ENCODE measurements around the gene RABGAP1L.

RABGAP1L gene

DNA sequence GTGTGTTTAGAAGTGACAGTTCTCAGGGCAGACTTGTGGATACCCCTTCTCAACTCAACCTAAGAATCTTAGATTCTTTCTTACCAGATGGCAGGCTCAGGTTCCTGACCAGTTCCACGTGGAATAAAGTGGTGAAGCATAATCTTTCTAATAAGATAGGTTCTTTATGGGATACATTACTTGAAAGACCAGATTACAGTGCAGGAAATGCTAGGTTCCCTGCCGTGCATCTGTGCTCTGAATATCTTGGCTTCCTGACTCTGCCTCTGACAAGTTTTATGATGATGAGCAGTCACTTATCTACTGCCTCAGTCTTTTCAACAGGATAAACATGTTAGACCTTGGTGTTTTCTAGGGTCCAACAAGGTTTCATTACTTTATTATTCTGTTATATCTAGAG, 632.5 kb downstream of the RABGAP1L start:
- WGBS, 2 donors (ENCODE audit: extremely low coverage in 2 of 2, insufficient read length in 2 of 2, insufficient replicate concordance in 1 of 2) = no CpG with 5 or more reads among the region's 2 CpGs
- Histone ChIP-seq H3K9me3 (replicated peaks in 1 of 2; ENCODE audit: control insufficient read depth in 2 of 2, insufficient read depth in 1 of 2, low read depth in 1 of 2, low read length in 2 of 2) (no peaks in the 10 kb centered on the region), H3K4ac (ENCODE audit: low read length) (no peak overlapping the region), H3K9ac (ENCODE audit: low read depth, low read length, poor library complexity) (no peak overlapping the region), H4K91ac (ENCODE audit: low read depth, low read length, poor library complexity) (no peak overlapping the region), H3K4me3 (ENCODE audit: low read length in 2 of 2) (no peak overlapping the region), H2BK12ac (ENCODE audit: low read length) (no peak overlapping the region), H3K36me3 (replicated peaks in 1 of 2; ENCODE audit: control insufficient read depth in 2 of 2, insufficient read depth in 2 of 2, low read length in 2 of 2) (no peaks in the 10 kb centered on the region), H3K4me2 (ENCODE audit: insufficient read depth, low read length, poor library complexity, severe bottlenecking) (no peak overlapping the region), H3K18ac (ENCODE audit: low read length) (no peak overlapping the region), H2BK15ac (ENCODE audit: low read length) (no peak overlapping the region), H2BK120ac (ENCODE audit: low read depth, low read length) (no peak overlapping the region), H2BK5ac (ENCODE audit: low read length) (no peak overlapping the region), H4K8ac (ENCODE audit: low read depth, low read length) (no peak overlapping the region), H3K79me1 (ENCODE audit: low read depth, low read length) (peaks cover 1% of the 10 kb centered on the region), H2AK5ac (ENCODE audit: low read depth, low read length) (no peak overlapping the region), H3K27ac (replicated peaks; ENCODE audit: low read length) (no peak overlapping the region), H2AFZ (ENCODE audit: low read length) (no peak overlapping the region), H3K14ac (ENCODE audit: low read length) (no peak overlapping the region), H3K4me1 (ENCODE audit: control insufficient read depth in 2 of 2, insufficient read depth in 1 of 2, low read depth in 1 of 2, low read length in 2 of 2) (no peaks in the 10 kb centered on the region), H3K27me3 (ENCODE audit: control insufficient read depth in 3 of 3, insufficient read depth in 3 of 3, low read depth in 1 of 3, low read length in 3 of 3) (no peaks in the 10 kb centered on the region), H3K23ac (ENCODE audit: low read depth, low read length, poor library complexity) (no peak overlapping the region)
- DNase-seq (ENCODE audit: low spot score) = no peak

GRCh38 chr1:174794861-174795260, 635.5 kb downstream of the RABGAP1L start:
- H3K4me2 ChIP-seq (ENCODE audit: insufficient read depth, low read length, poor library complexity, severe bottlenecking) = no peak overlapping the region

DNA sequence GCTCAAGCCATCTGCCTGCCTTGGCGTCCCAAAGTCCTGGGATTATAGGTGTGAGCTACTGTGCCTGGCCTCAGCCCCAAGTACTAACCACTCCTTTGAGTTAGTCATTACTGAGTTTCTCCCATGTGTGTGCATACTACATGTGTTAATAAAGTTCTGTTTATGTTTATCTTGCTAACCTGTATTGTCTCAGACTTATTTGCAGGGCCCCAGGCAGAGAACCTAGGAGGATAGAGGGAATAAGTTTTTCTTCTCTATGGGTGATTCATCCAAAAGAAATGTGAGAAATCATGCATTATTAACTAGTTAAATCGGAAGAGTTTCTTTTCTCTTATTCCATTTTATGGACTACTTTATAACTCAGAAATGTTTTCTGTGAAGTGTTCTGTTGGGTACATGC, 636.5 kb downstream of the RABGAP1L start:
- Histone ChIP-seq H4K8ac (ENCODE audit: low read depth, low read length) (no peak overlapping the region), H3K27me3 (ENCODE audit: control insufficient read depth in 3 of 3, insufficient read depth in 3 of 3, low read depth in 1 of 3, low read length in 3 of 3) (peaks cover 0 to 2% (median 0%) of the 10 kb centered on the region in 3 experiments), H2AFZ (ENCODE audit: low read length) (no peak overlapping the region), H3K9ac (ENCODE audit: low read depth, low read length, poor library complexity) (no peak overlapping the region), H3K9me3 (replicated peaks in 1 of 2; ENCODE audit: control insufficient read depth in 2 of 2, insufficient read depth in 1 of 2, low read depth in 1 of 2, low read length in 2 of 2) (no peaks in the 10 kb centered on the region), H2BK12ac (ENCODE audit: low read length) (no peak overlapping the region), H4K91ac (ENCODE audit: low read depth, low read length, poor library complexity) (no peak overlapping the region), H3K4me1 (ENCODE audit: control insufficient read depth in 2 of 2, insufficient read depth in 1 of 2, low read depth in 1 of 2, low read length in 2 of 2) (peaks cover 5 to 8% of the 10 kb centered on the region in 2 donors), H3K14ac (ENCODE audit: low read length) (no peak overlapping the region), H3K4ac (ENCODE audit: low read length) (no peak overlapping the region), H3K18ac (ENCODE audit: low read length) (no peak overlapping the region), H3K79me1 (ENCODE audit: low read depth, low read length) (no peaks in the 10 kb centered on the region), H2AK5ac (ENCODE audit: low read depth, low read length) (no peak overlapping the region), H2BK15ac (ENCODE audit: low read length) (no peak overlapping the region), H2BK120ac (ENCODE audit: low read depth, low read length) (no peak overlapping the region), H2BK5ac (ENCODE audit: low read length) (no peak overlapping the region), H3K4me3 (ENCODE audit: low read length in 2 of 2) (no peak overlapping the region), H3K36me3 (replicated peaks in 1 of 2; ENCODE audit: control insufficient read depth in 2 of 2, insufficient read depth in 2 of 2, low read length in 2 of 2) (no peaks in the 10 kb centered on the region), H3K27ac (replicated peaks; ENCODE audit: low read length) (no peak overlapping the region), H3K23ac (ENCODE audit: low read depth, low read length, poor library complexity) (no peak overlapping the region), H3K4me2 (ENCODE audit: insufficient read depth, low read length, poor library complexity, severe bottlenecking) (no peak overlapping the region)
- WGBS, 2 donors (ENCODE audit: extremely low coverage in 2 of 2, insufficient read length in 2 of 2, insufficient replicate concordance in 1 of 2) = no CpG with 5 or more reads among the region's 2 CpGs
- DNase-seq (ENCODE audit: low spot score) = no peak

More at GRCh38 chr1:174794861-174795260, 635.5 kb downstream of the RABGAP1L start:
- Histone ChIP-seq H3K23ac (ENCODE audit: low read depth, low read length, poor library complexity) (no peak overlapping the region), H3K36me3 (replicated peaks in 1 of 2; ENCODE audit: control insufficient read depth in 2 of 2, insufficient read depth in 2 of 2, low read length in 2 of 2) (no peaks in the 10 kb centered on the region), H3K9ac (ENCODE audit: low read depth, low read length, poor library complexity) (no peak overlapping the region), H4K91ac (ENCODE audit: low read depth, low read length, poor library complexity) (no peak overlapping the region), H3K9me3 (replicated peaks in 1 of 2; ENCODE audit: control insufficient read depth in 2 of 2, insufficient read depth in 1 of 2, low read depth in 1 of 2, low read length in 2 of 2) (no peaks in the 10 kb centered on the region), H3K4me1 (ENCODE audit: control insufficient read depth in 2 of 2, insufficient read depth in 1 of 2, low read depth in 1 of 2, low read length in 2 of 2) (peaks cover 1 to 3% of the 10 kb centered on the region in 2 donors), H2AK5ac (ENCODE audit: low read depth, low read length) (no peak overlapping the region), H3K18ac (ENCODE audit: low read length) (no peak overlapping the region), H2BK15ac (ENCODE audit: low read length) (no peak overlapping the region), H2BK12ac (ENCODE audit: low read length) (no peak overlapping the region), H3K79me1 (ENCODE audit: low read depth, low read length) (peaks cover 1% of the 10 kb centered on the region), H3K4me3 (ENCODE audit: low read length in 2 of 2) (no peak overlapping the region), H3K4ac (ENCODE audit: low read length) (no peak overlapping the region), H3K27me3 (ENCODE audit: control insufficient read depth in 3 of 3, insufficient read depth in 3 of 3, low read depth in 1 of 3, low read length in 3 of 3) (no peaks in the 10 kb centered on the region), H2AFZ (ENCODE audit: low read length) (no peak overlapping the region), H3K14ac (ENCODE audit: low read length) (no peak overlapping the region), H4K8ac (ENCODE audit: low read depth, low read length) (no peak overlapping the region), H2BK5ac (ENCODE audit: low read length) (no peak overlapping the region), H3K27ac (replicated peaks; ENCODE audit: low read length) (no peak overlapping the region), H2BK120ac (ENCODE audit: low read depth, low read length) (no peak overlapping the region)
- no CpG with 5 or more reads among the region's 1 CpG for WGBS, 2 donors (ENCODE audit: extremely low coverage in 2 of 2, insufficient read length in 2 of 2, insufficient replicate concordance in 1 of 2)
- no peak for DNase-seq (ENCODE audit: low spot score)

DNA sequence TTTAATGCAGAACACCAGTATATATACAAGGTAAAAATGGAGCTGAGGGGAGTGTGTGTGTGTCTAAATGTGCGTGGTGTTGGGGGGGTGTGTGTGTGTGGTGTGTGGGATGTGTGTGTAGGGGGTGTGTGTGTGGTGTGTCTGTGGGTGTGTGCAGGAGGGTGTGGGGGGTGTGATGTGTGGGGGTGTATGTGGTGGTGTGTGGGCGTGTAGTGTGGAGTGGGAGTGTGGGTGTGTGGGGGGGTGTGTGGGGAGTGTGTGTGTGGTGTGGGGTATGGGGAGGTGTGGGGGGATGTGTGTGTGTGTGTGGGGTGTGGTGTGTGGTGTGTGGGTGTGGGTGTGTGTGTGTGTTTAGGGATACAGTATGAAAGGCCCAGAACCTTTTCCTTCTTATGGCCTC, 638.1 kb downstream of the RABGAP1L start:
- H3K4me3 ChIP-seq (ENCODE audit: low read length in 2 of 2) = no peak overlapping the region
- WGBS, 2 donors (ENCODE audit: extremely low coverage in 2 of 2, insufficient read length in 2 of 2, insufficient replicate concordance in 1 of 2) = 100% methylated on average over 2 of the region's 2 CpGs; no CpG with 5 or more reads in 1 of the 2 donors
- H2BK120ac ChIP-seq (ENCODE audit: low read depth, low read length) = no peak overlapping the region
- no peak overlapping the region for H2BK12ac ChIP-seq (ENCODE audit: low read length)
- no peak overlapping the region for H2BK15ac ChIP-seq (ENCODE audit: low read length)
- no peak overlapping the region for H3K18ac ChIP-seq (ENCODE audit: low read length)
- H3K4ac ChIP-seq (ENCODE audit: low read length) = no peak overlapping the region
- H2BK5ac ChIP-seq (ENCODE audit: low read length) = no peak overlapping the region
- H3K4me1 ChIP-seq (ENCODE audit: control insufficient read depth in 2 of 2, insufficient read depth in 1 of 2, low read depth in 1 of 2, low read length in 2 of 2) = peaks cover 5 to 9% of the 10 kb centered on the region in 2 donors
- H3K27me3 ChIP-seq (ENCODE audit: control insufficient read depth in 3 of 3, insufficient read depth in 3 of 3, low read depth in 1 of 3, low read length in 3 of 3) = peaks cover 0 to 2% (median 0%) of the 10 kb centered on the region in 3 experiments
- H2AFZ ChIP-seq (ENCODE audit: low read length) = no peak overlapping the region
- H3K79me1 ChIP-seq (ENCODE audit: low read depth, low read length) = no peaks in the 10 kb centered on the region
- H2AK5ac ChIP-seq (ENCODE audit: low read depth, low read length) = no peak overlapping the region
- H4K8ac ChIP-seq (ENCODE audit: low read depth, low read length) = no peak overlapping the region
- DNase-seq (ENCODE audit: low spot score) = no peak
- no peaks in the 10 kb centered on the region for H3K9me3 ChIP-seq (replicated peaks in 1 of 2; ENCODE audit: control insufficient read depth in 2 of 2, insufficient read depth in 1 of 2, low read depth in 1 of 2, low read length in 2 of 2)
- no peak overlapping the region for H3K27ac ChIP-seq (replicated peaks; ENCODE audit: low read length)
- H3K9ac ChIP-seq (ENCODE audit: low read depth, low read length, poor library complexity) = no peak overlapping the region
- H4K91ac ChIP-seq (ENCODE audit: low read depth, low read length, poor library complexity) = no peak overlapping the region
- H3K4me2 ChIP-seq (ENCODE audit: insufficient read depth, low read length, poor library complexity, severe bottlenecking) = no peak overlapping the region
- H3K14ac ChIP-seq (ENCODE audit: low read length) = no peak overlapping the region
- no peak overlapping the region for H3K23ac ChIP-seq (ENCODE audit: low read depth, low read length, poor library complexity)
- no peaks in the 10 kb centered on the region for H3K36me3 ChIP-seq (replicated peaks in 1 of 2; ENCODE audit: control insufficient read depth in 2 of 2, insufficient read depth in 2 of 2, low read length in 2 of 2)

Measured in neuronal stem cell (in vitro differentiated cells).